Activated CD8-positive, alpha-beta T cell treated with anti-CD3 and anti-CD28 coated beads, Interleukin-2, amount 10 ng/mL, durations not matched to agents 7 days and 5 days (primary cell): ENCODE data around the gene LIG1. TPM values are rescaled to one million over a fixed set of nuclear protein-coding genes. Genes with fewer than 3 reads are reported as not detected.

Source experiments
- ATAC-seq: fragments of 150-1000 bp; cut with Tn5 transposase; one replicate; pipeline ENCODE4 v1.10.0; 2021; ENCODE audit warnings: moderate library complexity
- CTCF ChIA-PET: fragments of 350-600 bp; sonication (Branson Sonifier 250); formaldehyde crosslinking; loops from one replicate; lab custom pipeline; 2021; ENCODE audit warnings: antibody characterized with exemption; lab: Charles Lee
- POLR2A ChIA-PET: fragments of 350-600 bp; sonication (Branson Sonifier 250); formaldehyde crosslinking; loops from one replicate; lab custom pipeline; 2021; ENCODE audit warnings: antibody characterized with exemption; lab: Charles Lee
- DNase-seq: peaks from one replicate; pipeline ENCODE4 v3.0.0-alpha.2; 2020
- H3K27ac Mint-ChIP-seq: one replicate; pipeline ENCODE4 v1.8.0; 2021; ENCODE audit warnings: mild to moderate bottlenecking, mixed read lengths
- H3K27me3 Mint-ChIP-seq: one replicate; pipeline ENCODE4 v1.8.0; 2021; ENCODE audit warnings: low read depth, mixed read lengths
- H3K36me3 Mint-ChIP-seq: one replicate; pipeline ENCODE4 v1.8.0; 2021; ENCODE audit warnings: low read depth, mixed read lengths
- H3K4me1 Mint-ChIP-seq: one replicate; pipeline ENCODE4 v1.8.0; 2021; ENCODE audit warnings: low read depth, mixed read lengths
- H3K4me3 Mint-ChIP-seq: one replicate; pipeline ENCODE4 v1.8.0; 2021; ENCODE audit warnings: mild to moderate bottlenecking, mixed read lengths
- H3K9me3 Mint-ChIP-seq: one replicate; pipeline ENCODE4 v1.8.0; 2022; ENCODE audit warnings: mixed read lengths; ENCODE audit not compliant: insufficient read depth
- total RNA-seq, 2 experiments: library from RNA; stranded (reverse); gene quantifications; one replicate each; pipeline ENCODE4 v1.2.3, GENCODE V29; 2021

The LIG1 gene
- total RNA-seq, 2 experiments from 2014 or later, result 190 to 198 TPM

DNA sequence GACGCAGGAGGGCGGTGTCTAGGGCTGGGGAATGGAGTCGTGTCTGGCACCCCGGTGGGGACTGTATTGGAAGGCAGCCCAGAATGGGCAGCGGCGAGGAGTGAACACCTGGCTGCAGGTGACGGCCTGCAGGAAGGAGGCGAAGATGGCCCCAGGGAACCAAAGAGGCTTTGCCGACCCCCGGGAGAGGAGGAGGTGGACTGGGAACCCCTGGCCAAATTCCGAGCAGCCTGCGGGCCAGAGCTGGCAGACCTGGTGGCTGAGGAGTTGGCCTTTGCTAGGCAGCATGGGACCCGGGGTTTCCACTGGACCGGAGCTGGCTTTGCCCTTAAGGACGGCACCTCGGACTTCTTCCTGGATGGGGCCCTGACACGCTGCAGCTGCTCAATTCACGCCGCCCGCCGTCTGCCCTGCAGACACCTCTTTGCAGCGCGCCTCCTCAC, 26.2 kb upstream of the LIG1 start:
- Mint-ChIP-seq H3K27ac (no peak overlapping the region), H3K9me3 (no peaks in the 10 kb centered on the region), H3K36me3 (peaks cover 17% of the 10 kb centered on the region), H3K4me3 (peak overlapping the region; percentile 15), H3K4me1 (no peaks in the 10 kb centered on the region), H3K27me3 (no peaks in the 10 kb centered on the region)
- DNase-seq (no peak), ATAC-seq (peak; percentile 13)
- ChIA-PET POLR2A (interaction anchor here (0.8 kb wide), 1 partner anchor 25 kb away, joined by 4 read pairs; no protein-coding TSS in a partner anchor), CTCF (no interaction called here)

- Mint-ChIP-seq H3K4me3 (no peak overlapping the region), H3K27ac (no peak overlapping the region), H3K27me3 (no peaks in the 10 kb centered on the region), H3K36me3 (peaks cover 24% of the 10 kb centered on the region), H3K9me3 (no peaks in the 10 kb centered on the region), H3K4me1 (peaks cover 6% of the 10 kb centered on the region)
- ChIA-PET POLR2A (interaction anchor here (1.5 kb wide), 1 partner anchor 8 kb away, joined by 11 read pairs; no protein-coding TSS in a partner anchor), CTCF (interaction anchor here (0.7 to 2.1 kb wide), 3 partner anchors 9 to 60 kb away, joined by 3 to 29 read pairs (median 8); no protein-coding TSS in a partner anchor)
- DNase-seq, result no peak
- no peak for ATAC-seq
Measured at GRCh38 chr19:48194844-48195830, 25.0 kb upstream of the LIG1 start.

DNA sequence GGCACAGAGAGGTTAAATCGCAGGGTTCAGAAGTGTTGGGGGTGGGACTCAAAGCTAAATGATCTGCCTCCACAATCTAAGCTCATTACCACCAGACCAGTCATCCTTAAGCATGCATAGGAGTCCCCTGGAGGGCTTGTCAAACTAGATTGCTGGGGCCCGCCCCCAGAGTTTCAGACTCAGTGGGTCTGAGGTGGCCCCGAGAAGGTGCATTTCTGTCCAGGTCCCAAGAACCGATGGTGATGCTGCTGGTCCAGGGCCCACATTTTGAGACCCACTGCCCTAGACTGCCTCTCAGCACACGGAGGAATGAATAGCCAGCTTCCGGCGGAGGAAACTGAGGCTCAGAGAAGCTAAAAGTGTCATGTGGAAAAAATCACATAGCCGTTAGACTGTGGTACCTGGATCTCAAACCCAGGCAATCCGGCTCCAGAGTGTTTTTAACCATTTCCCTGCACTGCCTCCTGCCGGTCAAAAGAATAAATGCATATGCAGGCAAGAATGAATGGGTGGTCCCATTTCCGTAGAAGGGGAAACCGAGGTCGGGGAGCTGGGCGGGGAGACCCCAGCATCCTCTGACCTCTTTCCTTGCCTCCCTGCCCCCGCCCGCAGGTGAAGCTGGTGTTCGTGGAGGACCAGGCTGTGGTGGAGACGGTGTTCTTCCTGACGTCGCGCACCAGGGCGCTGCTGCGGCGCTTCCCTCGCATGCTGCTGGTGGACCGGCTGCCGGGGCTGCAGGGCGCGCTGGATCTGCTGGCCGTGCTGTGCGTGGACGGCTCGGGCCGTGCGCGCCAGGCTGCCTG, 24.1 kb upstream of the LIG1 start:
- DNase-seq (peak; percentile 56), ATAC-seq (no peak)
- POLR2A ChIA-PET, result interaction anchor here (1.5 kb wide), 1 partner anchor 9 kb away, joined by 11 read pairs; no protein-coding TSS in a partner anchor
- peaks cover 7% of the 10 kb centered on the region for H3K4me1 Mint-ChIP-seq
- peaks cover 20% of the 10 kb centered on the region for H3K36me3 Mint-ChIP-seq
- no peak overlapping the region for H3K27ac Mint-ChIP-seq
- H3K27me3 Mint-ChIP-seq, result no peaks in the 10 kb centered on the region
- no peaks in the 10 kb centered on the region for H3K9me3 Mint-ChIP-seq
- no peak overlapping the region for H3K4me3 Mint-ChIP-seq
- CTCF ChIA-PET, result interaction anchor here (0.7 to 2.1 kb wide), 4 partner anchors 8 to 61 kb away, joined by 3 to 29 read pairs (median 6); no protein-coding TSS in a partner anchor

GRCh38 chr19:48192750-48193149, 22.6 kb upstream of the LIG1 start:
- ChIA-PET CTCF (no interaction called here), POLR2A (no interaction called here)
- Mint-ChIP-seq H3K27ac (no peak overlapping the region), H3K4me1 (peaks cover 7% of the 10 kb centered on the region), H3K27me3 (no peaks in the 10 kb centered on the region), H3K36me3 (peaks cover 33% of the 10 kb centered on the region), H3K9me3 (no peaks in the 10 kb centered on the region), H3K4me3 (no peak overlapping the region)
- no peak for DNase-seq
- no peak for ATAC-seq

DNA sequence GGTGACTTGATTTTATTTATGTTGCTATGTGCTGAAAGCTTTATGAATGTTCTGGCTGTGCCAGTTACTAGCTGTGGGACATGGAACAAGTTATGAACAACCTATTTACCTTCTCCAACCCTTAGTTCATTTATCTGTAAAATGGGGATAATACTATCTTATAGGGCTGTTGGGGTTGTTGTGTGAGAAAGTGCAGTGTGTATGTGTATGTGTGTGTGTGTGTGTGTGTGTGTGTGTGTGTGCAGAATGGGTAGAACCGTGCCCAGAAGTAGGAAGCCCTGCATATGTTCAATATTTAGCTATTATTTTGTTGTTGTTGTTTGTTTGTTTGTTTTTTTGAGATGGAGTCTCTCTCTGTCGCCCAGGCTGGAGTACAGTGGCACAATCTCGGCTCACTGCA, 20.7 kb upstream of the LIG1 start:
- no peak for ATAC-seq
- Mint-ChIP-seq H3K36me3 (peaks cover 35% of the 10 kb centered on the region), H3K9me3 (no peaks in the 10 kb centered on the region), H3K27ac (no peak overlapping the region), H3K4me3 (no peak overlapping the region), H3K27me3 (no peaks in the 10 kb centered on the region), H3K4me1 (peaks cover 7% of the 10 kb centered on the region)
- ChIA-PET CTCF (interaction anchor here (0.9 to 2.2 kb wide), 7 partner anchors 8 to 70 kb away, joined by 3 to 17 read pairs (median 4); no protein-coding TSS in a partner anchor), POLR2A (interaction anchor here (0.6 to 2.0 kb wide), 4 partner anchors 9 to 65 kb away, joined by 3 to 8 read pairs (median 4); partner anchors contain the start of gene CARD8)
- no peak for DNase-seq

GRCh38 chr19:48190288-48190884, 20.2 kb upstream of the LIG1 start:
- peak; percentile 75 for DNase-seq
- H3K27ac Mint-ChIP-seq, result no peak overlapping the region
- ChIA-PET POLR2A (interaction anchor here (0.6 to 2.0 kb wide), 4 partner anchors 8 to 59 kb away, joined by 3 to 8 read pairs (median 4); no protein-coding TSS in a partner anchor), CTCF (interaction anchor here (0.9 to 2.2 kb wide), 6 partner anchors 9 to 71 kb away, joined by 3 to 17 read pairs (median 4); no protein-coding TSS in a partner anchor)
- H3K27me3 Mint-ChIP-seq, result no peaks in the 10 kb centered on the region
- H3K4me1 Mint-ChIP-seq, result peaks cover 7% of the 10 kb centered on the region
- H3K36me3 Mint-ChIP-seq, result peaks cover 35% of the 10 kb centered on the region
- no peaks in the 10 kb centered on the region for H3K9me3 Mint-ChIP-seq
- ATAC-seq, result peak; percentile 71
- H3K4me3 Mint-ChIP-seq, result no peak overlapping the region

DNA sequence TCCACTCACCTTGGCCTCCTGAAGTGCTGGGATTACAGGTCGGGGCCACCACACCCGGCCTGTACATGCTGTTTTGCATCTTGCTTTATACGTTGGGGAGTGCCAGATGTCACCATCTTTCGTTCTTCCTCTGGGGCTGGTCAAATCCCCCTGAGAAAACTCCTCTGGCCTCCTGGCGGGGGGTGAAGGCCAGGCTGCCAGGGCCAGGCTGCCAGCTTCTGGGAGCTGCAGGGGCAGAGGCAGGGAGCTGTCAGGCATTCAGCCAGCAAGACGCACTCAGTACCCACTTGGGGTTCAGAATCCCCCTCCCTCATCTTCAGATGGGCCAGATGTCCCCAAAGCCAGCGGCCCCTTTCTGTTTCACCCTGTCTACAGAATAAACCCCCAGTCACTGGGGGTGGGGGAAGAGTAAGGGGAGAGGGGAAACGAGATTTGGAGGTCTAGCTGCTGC, 16.4 kb upstream of the LIG1 start:
- no peaks in the 10 kb centered on the region for H3K27me3 Mint-ChIP-seq
- H3K4me1 Mint-ChIP-seq, result peaks cover 7% of the 10 kb centered on the region
- ChIA-PET POLR2A (interaction anchor here (1.2 kb wide), 1 partner anchor 17 kb away, joined by 3 read pairs; no protein-coding TSS in a partner anchor), CTCF (interaction anchor here (0.6 kb wide), 1 partner anchor 34 kb away, joined by 3 read pairs; no protein-coding TSS in a partner anchor)
- peaks cover 3% of the 10 kb centered on the region for H3K9me3 Mint-ChIP-seq
- DNase-seq, result no peak
- ATAC-seq, result no peak
- no peak overlapping the region for H3K27ac Mint-ChIP-seq
- no peak overlapping the region for H3K4me3 Mint-ChIP-seq
- peaks cover 43% of the 10 kb centered on the region for H3K36me3 Mint-ChIP-seq

DNA sequence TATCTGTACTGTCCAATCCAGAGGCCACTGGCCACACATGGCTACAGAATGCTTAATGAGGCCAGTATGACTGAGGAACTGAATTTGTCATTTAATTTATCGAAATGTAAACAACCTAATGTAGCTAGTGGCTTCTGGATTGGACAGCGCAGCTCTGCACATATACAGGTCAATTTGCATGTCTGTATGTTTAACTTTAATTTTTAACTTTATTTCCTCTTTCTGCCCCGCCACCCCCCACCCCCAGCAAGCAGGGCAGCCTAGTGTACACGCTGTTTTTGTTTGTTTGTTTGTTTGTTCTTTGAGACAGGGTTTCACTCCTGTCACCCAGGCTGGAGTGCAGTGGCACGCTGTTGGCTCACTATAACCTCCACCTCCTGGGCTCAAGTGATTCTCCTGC, 15.9 kb upstream of the LIG1 start:
- H3K9me3 Mint-ChIP-seq, result peaks cover 8% of the 10 kb centered on the region
- no peaks in the 10 kb centered on the region for H3K27me3 Mint-ChIP-seq
- CTCF ChIA-PET, result interaction anchor here (0.8 kb wide), 1 partner anchor 8 kb away, joined by 5 read pairs; no protein-coding TSS in a partner anchor
- H3K36me3 Mint-ChIP-seq, result peaks cover 45% of the 10 kb centered on the region
- ATAC-seq (no peak), DNase-seq (no peak)
- H3K27ac Mint-ChIP-seq, result no peak overlapping the region
- H3K4me3 Mint-ChIP-seq, result no peak overlapping the region
- peaks cover 7% of the 10 kb centered on the region for H3K4me1 Mint-ChIP-seq
- POLR2A ChIA-PET, result interaction anchor here (0.7 to 1.2 kb wide), 2 partner anchors 10 to 18 kb away, joined by 3 read pairs; no protein-coding TSS in a partner anchor

DNA sequence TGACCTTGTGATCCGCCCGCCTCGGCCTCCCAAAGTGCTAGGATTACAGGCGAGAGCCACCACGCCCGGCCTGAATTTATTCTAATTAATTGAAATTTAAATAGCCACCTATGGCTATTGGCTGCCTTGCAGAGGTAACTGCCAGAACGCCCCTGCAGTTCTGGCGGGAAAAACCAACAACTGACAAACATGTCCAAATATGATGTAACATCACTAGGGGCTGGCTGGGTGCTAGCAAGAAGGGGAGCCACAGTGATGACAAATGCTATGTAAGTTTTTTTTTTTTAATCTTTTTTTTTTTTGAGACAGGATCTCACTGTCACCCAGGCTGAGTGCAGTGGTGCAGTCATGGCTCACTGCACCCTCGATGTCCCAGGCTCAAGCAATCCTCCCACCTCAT, 13.2 kb upstream of the LIG1 start:
- ChIA-PET CTCF (no interaction called here), POLR2A (no interaction called here)
- Mint-ChIP-seq H3K9me3 (peaks cover 10% of the 10 kb centered on the region), H3K4me1 (no peaks in the 10 kb centered on the region), H3K27me3 (no peaks in the 10 kb centered on the region), H3K27ac (no peak overlapping the region), H3K36me3 (peaks cover 42% of the 10 kb centered on the region), H3K4me3 (no peak overlapping the region)
- DNase-seq (no peak), ATAC-seq (no peak)

- peaks cover 36% of the 10 kb centered on the region for H3K36me3 Mint-ChIP-seq
- H3K27me3 Mint-ChIP-seq, result no peaks in the 10 kb centered on the region
- CTCF ChIA-PET, result no interaction called here
- no peak overlapping the region for H3K4me3 Mint-ChIP-seq
- POLR2A ChIA-PET, result interaction anchor here (0.7 kb wide), 1 partner anchor 8 kb away, joined by 4 read pairs; no protein-coding TSS in a partner anchor
- ATAC-seq (no peak), DNase-seq (no peak)
- peaks cover 10% of the 10 kb centered on the region for H3K9me3 Mint-ChIP-seq
- no peak overlapping the region for H3K27ac Mint-ChIP-seq
- H3K4me1 Mint-ChIP-seq, result no peaks in the 10 kb centered on the region
Measured at GRCh38 chr19:48182434-48182833, 12.3 kb upstream of the LIG1 start.
